Activated CD8-positive, alpha-beta T cell treated with anti-CD3 and anti-CD28 coated beads, Interleukin-2, amount 10 ng/mL, durations not matched to agents 7 days and 5 days (primary cell): ENCODE data around the gene GDAP2. TPM values are rescaled to one million over a fixed set of nuclear protein-coding genes. Genes with fewer than 3 reads are reported as not detected.
A peak's percentile ranks its signal among the peaks of the same experiment; 100 is the strongest.

Experiments
- ATAC-seq: fragments of 150-1000 bp; cut with Tn5 transposase; one replicate; pipeline ENCODE4 v1.10.0; 2021; ENCODE audit warnings: moderate library complexity
- CTCF ChIA-PET: fragments of 350-600 bp; sonication (Branson Sonifier 250); formaldehyde crosslinking; loops from one replicate; lab custom pipeline; 2021; ENCODE audit warnings: antibody characterized with exemption; lab: Charles Lee
- POLR2A ChIA-PET: fragments of 350-600 bp; sonication (Branson Sonifier 250); formaldehyde crosslinking; loops from one replicate; lab custom pipeline; 2021; ENCODE audit warnings: antibody characterized with exemption; lab: Charles Lee
- DNase-seq: peaks from one replicate; pipeline ENCODE4 v3.0.0-alpha.2; 2020
- H3K27ac Mint-ChIP-seq: one replicate; pipeline ENCODE4 v1.8.0; 2021; ENCODE audit warnings: mild to moderate bottlenecking, mixed read lengths
- H3K27me3 Mint-ChIP-seq: one replicate; pipeline ENCODE4 v1.8.0; 2021; ENCODE audit warnings: low read depth, mixed read lengths
- H3K36me3 Mint-ChIP-seq: one replicate; pipeline ENCODE4 v1.8.0; 2021; ENCODE audit warnings: low read depth, mixed read lengths
- H3K4me1 Mint-ChIP-seq: one replicate; pipeline ENCODE4 v1.8.0; 2021; ENCODE audit warnings: low read depth, mixed read lengths
- H3K4me3 Mint-ChIP-seq: one replicate; pipeline ENCODE4 v1.8.0; 2021; ENCODE audit warnings: mild to moderate bottlenecking, mixed read lengths
- H3K9me3 Mint-ChIP-seq: one replicate; pipeline ENCODE4 v1.8.0; 2022; ENCODE audit warnings: mixed read lengths; ENCODE audit not compliant: insufficient read depth
- total RNA-seq, 2 experiments: library from RNA; stranded (reverse); gene quantifications; one replicate each; pipeline ENCODE4 v1.2.3, GENCODE V29; 2021

The GDAP2 gene
- 10 to 100 TPM; 19.8 to 21.1 TPM for total RNA-seq

GRCh38 chr1:117929343-117930172 lies at the start of gene GDAP2, which contains the start of gene WDR3:
Gene GDAP2 (minus strand): TSS chr1:117929621. CDS start chr1:117920357, 9,264 bp downstream.
Gene WDR3 (plus strand): TSS chr1:117929739. CDS start chr1:117933320, 3,581 bp downstream.
- H3K27ac Mint-ChIP-seq = peak within 1 kb of the TSS; percentile 90
- H3K4me3 Mint-ChIP-seq = peak within 1 kb of the TSS; percentile 94
- peaks cover 53% of the 10 kb centered on the region for H3K4me1 Mint-ChIP-seq
- H3K9me3 Mint-ChIP-seq = no peaks in the 10 kb centered on the region
- POLR2A ChIA-PET = interaction anchor here (0.6 to 1.0 kb wide), 6 partner anchors 9 to 869 kb away, joined by 3 to 5 read pairs (median 4); partner anchors contain the start of genes TENT5C and TTF2
- H3K27me3 Mint-ChIP-seq = no peaks in the 10 kb centered on the region
- ATAC-seq (peak; percentile 96), DNase-seq (peak; percentile 98)
- H3K36me3 Mint-ChIP-seq = peaks cover 25% of the 10 kb centered on the region
- CTCF ChIA-PET = interaction anchor here (0.8 to 3.1 kb wide), 6 partner anchors 23 to 416 kb away, joined by 3 to 26 read pairs (median 5); no protein-coding TSS in a partner anchor

- Mint-ChIP-seq H3K4me1 (no peaks in the 10 kb centered on the region), H3K4me3 (no peak overlapping the region), H3K27ac (no peak overlapping the region), H3K36me3 (no peaks in the 10 kb centered on the region), H3K27me3 (peaks cover 6% of the 10 kb centered on the region), H3K9me3 (no peaks in the 10 kb centered on the region)
- ChIA-PET CTCF (no interaction called here), POLR2A (no interaction called here)
- no peak for ATAC-seq
- DNase-seq = no peak
Observed at GRCh38 chr1:117976381-117976780, 47.0 kb upstream of the GDAP2 start.

- H3K4me3 Mint-ChIP-seq = no peak overlapping the region
- H3K4me1 Mint-ChIP-seq = no peaks in the 10 kb centered on the region
- H3K9me3 Mint-ChIP-seq = no peaks in the 10 kb centered on the region
- no peaks in the 10 kb centered on the region for H3K36me3 Mint-ChIP-seq
- ATAC-seq (no peak), DNase-seq (no peak)
- ChIA-PET POLR2A (no interaction called here), CTCF (no interaction called here)
- no peak overlapping the region for H3K27ac Mint-ChIP-seq
- peaks cover 6% of the 10 kb centered on the region for H3K27me3 Mint-ChIP-seq
Observed at GRCh38 chr1:117971777-117972176, 42.4 kb upstream of the GDAP2 start.

GRCh38 chr1:117970252-117970651 lies 40.8 kb upstream of the GDAP2 start:
- no peaks in the 10 kb centered on the region for H3K9me3 Mint-ChIP-seq
- ATAC-seq = no peak
- no peak overlapping the region for H3K27ac Mint-ChIP-seq
- H3K36me3 Mint-ChIP-seq = peaks cover 2% of the 10 kb centered on the region
- no peak overlapping the region for H3K4me3 Mint-ChIP-seq
- ChIA-PET POLR2A (no interaction called here), CTCF (interaction anchor here (1.0 kb wide), 1 partner anchor 457 kb away, joined by 4 read pairs; no protein-coding TSS in a partner anchor)
- no peak for DNase-seq
- H3K27me3 Mint-ChIP-seq = peaks cover 6% of the 10 kb centered on the region
- no peaks in the 10 kb centered on the region for H3K4me1 Mint-ChIP-seq

- ChIA-PET CTCF (no interaction called here), POLR2A (no interaction called here)
- H3K27me3 Mint-ChIP-seq = peaks cover 2% of the 10 kb centered on the region
- DNase-seq (no peak), ATAC-seq (no peak)
- no peaks in the 10 kb centered on the region for H3K4me1 Mint-ChIP-seq
- H3K9me3 Mint-ChIP-seq = no peaks in the 10 kb centered on the region
- no peak overlapping the region for H3K27ac Mint-ChIP-seq
- no peak overlapping the region for H3K4me3 Mint-ChIP-seq
- peaks cover 2% of the 10 kb centered on the region for H3K36me3 Mint-ChIP-seq
Observed at GRCh38 chr1:117967881-117968280, 38.5 kb upstream of the GDAP2 start.

GRCh38 chr1:117967477-117967876 lies 38.1 kb upstream of the GDAP2 start:
- ChIA-PET CTCF (no interaction called here), POLR2A (no interaction called here)
- no peaks in the 10 kb centered on the region for H3K4me1 Mint-ChIP-seq

GRCh38 chr1:117964290-117965038 lies 35.0 kb upstream of the GDAP2 start:
- H3K27me3 Mint-ChIP-seq = no peaks in the 10 kb centered on the region
- ATAC-seq (no peak), DNase-seq (no peak)
- ChIA-PET CTCF (no interaction called here), POLR2A (no interaction called here)
- no peaks in the 10 kb centered on the region for H3K4me1 Mint-ChIP-seq
- H3K4me3 Mint-ChIP-seq = no peak overlapping the region
- peaks cover 7% of the 10 kb centered on the region for H3K36me3 Mint-ChIP-seq
- no peaks in the 10 kb centered on the region for H3K9me3 Mint-ChIP-seq
- no peak overlapping the region for H3K27ac Mint-ChIP-seq

More at GRCh38 chr1:117967477-117967876, 38.1 kb upstream of the GDAP2 start:
- DNase-seq (no peak), ATAC-seq (no peak)
- Mint-ChIP-seq H3K27ac (no peak overlapping the region), H3K4me3 (no peak overlapping the region), H3K36me3 (peaks cover 2% of the 10 kb centered on the region), H3K9me3 (no peaks in the 10 kb centered on the region), H3K27me3 (no peaks in the 10 kb centered on the region)

GRCh38 chr1:117959364-117959763 lies 29.9 kb upstream of the GDAP2 start:
- POLR2A ChIA-PET = no interaction called here
- ATAC-seq = no peak
- no peak for DNase-seq
- Mint-ChIP-seq H3K4me3 (no peak overlapping the region), H3K36me3 (peaks cover 34% of the 10 kb centered on the region), H3K4me1 (no peaks in the 10 kb centered on the region), H3K27me3 (no peaks in the 10 kb centered on the region), H3K27ac (no peak overlapping the region), H3K9me3 (no peaks in the 10 kb centered on the region)
- CTCF ChIA-PET = no interaction called here

- peaks cover 52% of the 10 kb centered on the region for H3K36me3 Mint-ChIP-seq
- ChIA-PET CTCF (interaction anchor here (1.4 kb wide), 1 partner anchor 56 kb away, joined by 5 read pairs; no protein-coding TSS in a partner anchor), POLR2A (no interaction called here)
- no peaks in the 10 kb centered on the region for H3K4me1 Mint-ChIP-seq
- DNase-seq (no peak), ATAC-seq (no peak)
- no peaks in the 10 kb centered on the region for H3K27me3 Mint-ChIP-seq
- no peak overlapping the region for H3K4me3 Mint-ChIP-seq
- no peaks in the 10 kb centered on the region for H3K9me3 Mint-ChIP-seq
- H3K27ac Mint-ChIP-seq = no peak overlapping the region
Observed at GRCh38 chr1:117952386-117952785, 23.0 kb upstream of the GDAP2 start.

- DNase-seq = no peak
- Mint-ChIP-seq H3K4me3 (no peak overlapping the region), H3K36me3 (peaks cover 58% of the 10 kb centered on the region), H3K4me1 (no peaks in the 10 kb centered on the region), H3K9me3 (no peaks in the 10 kb centered on the region), H3K27ac (no peak overlapping the region), H3K27me3 (no peaks in the 10 kb centered on the region)
- POLR2A ChIA-PET = interaction anchor here (0.7 to 2.6 kb wide), 2 partner anchors 13 to 1168 kb away, joined by 3 to 5 read pairs; partner anchors contain the start of genes GDAP2 and WDR3
- CTCF ChIA-PET = interaction anchor here (0.6 kb wide), 1 partner anchor 11 kb away, joined by 3 read pairs; no protein-coding TSS in a partner anchor
- ATAC-seq = no peak
Observed at GRCh38 chr1:117942293-117942692, 12.9 kb upstream of the GDAP2 start.

GRCh38 chr1:117933769-117934168 lies 4.3 kb upstream of the GDAP2 start:
- CTCF ChIA-PET = no interaction called here
- POLR2A ChIA-PET = no interaction called here
- no peak for ATAC-seq

More at GRCh38 chr1:117933769-117934168, 4.3 kb upstream of the GDAP2 start:
- Mint-ChIP-seq H3K27me3 (no peaks in the 10 kb centered on the region), H3K4me1 (peaks cover 37% of the 10 kb centered on the region), H3K36me3 (peaks cover 42% of the 10 kb centered on the region), H3K27ac (no peak overlapping the region), H3K4me3 (no peak overlapping the region), H3K9me3 (no peaks in the 10 kb centered on the region)
- DNase-seq = no peak
